ENCODE data around the gene SCFD2. TPM values are rescaled to one million over a fixed set of nuclear protein-coding genes. Genes with fewer than 3 reads are reported as not detected.

SCFD2 gene
- polyA plus RNA-seq, 1 donor from 2014 or later, result 5.0 TPM

GRCh38 chr4:53161051-53161786 lies 204.6 kb downstream of the SCFD2 start:
- no peak overlapping the region for H3K9ac ChIP-seq (ENCODE audit: low read length)
- no peak overlapping the region for H3K4me2 ChIP-seq (ENCODE audit: low read length)
- TF ChIP-seq CTCF (IDR thresholded peaks at IDR 0.05; ENCODE audit: poor library complexity, severe bottlenecking), result no peak
- no peak for TF ChIP-seq REST (IDR thresholded peaks at IDR 0.05; ENCODE audit: borderline replicate concordance)
- TF ChIP-seq SMC3 (conservative IDR thresholded peaks at IDR 0.05; ENCODE audit: poor library complexity), result no peak
- no peak for TF ChIP-seq MXI1 (conservative IDR thresholded peaks at IDR 0.05; ENCODE audit: poor library complexity, severe bottlenecking)
- no peak for TF ChIP-seq EZH2 (IDR thresholded peaks at IDR 0.05; ENCODE audit: borderline replicate concordance, insufficient read depth, low read length, poor library complexity, severe bottlenecking)
- TF ChIP-seq EP300 (conservative IDR thresholded peaks at IDR 0.05; ENCODE audit: poor library complexity, severe bottlenecking), result no peak
- no peak for TF ChIP-seq TAF1 (IDR thresholded peaks at IDR 0.05; ENCODE audit: low read depth)
- TF ChIP-seq RAD21 (conservative IDR thresholded peaks at IDR 0.05), result no peak
- no peak for TF ChIP-seq POLR2AphosphoS5 (IDR thresholded peaks at IDR 0.05)
- no peak overlapping the region for H3K4me3 ChIP-seq (ENCODE audit: low read length)
- H3K36me3 ChIP-seq (ENCODE audit: insufficient read depth, low read length), result no peaks in the 10 kb centered on the region
- H2AFZ ChIP-seq (ENCODE audit: low read depth, low read length), result no peak overlapping the region
- no peaks in the 10 kb centered on the region for H3K9me2 ChIP-seq (ENCODE audit: insufficient read depth, low read length)
- H3K27ac ChIP-seq (ENCODE audit: low read length), result no peak overlapping the region
- H3K27me3 ChIP-seq (ENCODE audit: insufficient read depth, low read depth, low read length), result no peaks in the 10 kb centered on the region
- H4K20me1 ChIP-seq (ENCODE audit: insufficient read depth), result no peaks in the 10 kb centered on the region
- H3K79me2 ChIP-seq (replicated peaks; ENCODE audit: insufficient read depth, low read length), result no peaks in the 10 kb centered on the region
- no peaks in the 10 kb centered on the region for H3F3A ChIP-seq (ENCODE audit: insufficient read depth, low read length, poor library complexity, severe bottlenecking)
- no peaks in the 10 kb centered on the region for H3K9me3 ChIP-seq (ENCODE audit: low read length)

- Histone ChIP-seq H3K9me3 (ENCODE audit: low read length) (peaks cover 4% of the 10 kb centered on the region), H2AFZ (ENCODE audit: low read depth, low read length) (no peak overlapping the region), H3K9me2 (ENCODE audit: insufficient read depth, low read length) (no peaks in the 10 kb centered on the region), H4K20me1 (ENCODE audit: insufficient read depth) (no peaks in the 10 kb centered on the region), H3K4me2 (ENCODE audit: low read length) (no peak overlapping the region), H3F3A (ENCODE audit: insufficient read depth, low read length, poor library complexity, severe bottlenecking) (no peaks in the 10 kb centered on the region), H3K27ac (ENCODE audit: low read length) (no peak overlapping the region), H3K36me3 (ENCODE audit: insufficient read depth, low read length) (no peaks in the 10 kb centered on the region), H3K79me2 (replicated peaks; ENCODE audit: insufficient read depth, low read length) (no peaks in the 10 kb centered on the region), H3K4me3 (ENCODE audit: low read length) (no peak overlapping the region), H3K27me3 (ENCODE audit: insufficient read depth, low read depth, low read length) (no peaks in the 10 kb centered on the region), H3K9ac (ENCODE audit: low read length) (no peak overlapping the region)
- TF ChIP-seq EZH2 (IDR thresholded peaks at IDR 0.05; ENCODE audit: borderline replicate concordance, insufficient read depth, low read length, poor library complexity, severe bottlenecking) (no peak), CTCF (IDR thresholded peaks at IDR 0.05; ENCODE audit: poor library complexity, severe bottlenecking) (no peak), RAD21 (conservative IDR thresholded peaks at IDR 0.05) (no peak), POLR2AphosphoS5 (IDR thresholded peaks at IDR 0.05) (no peak), MXI1 (conservative IDR thresholded peaks at IDR 0.05; ENCODE audit: poor library complexity, severe bottlenecking) (no peak), TAF1 (IDR thresholded peaks at IDR 0.05; ENCODE audit: low read depth) (no peak), SMC3 (conservative IDR thresholded peaks at IDR 0.05; ENCODE audit: poor library complexity) (no peak), EP300 (conservative IDR thresholded peaks at IDR 0.05; ENCODE audit: poor library complexity, severe bottlenecking) (no peak), REST (IDR thresholded peaks at IDR 0.05; ENCODE audit: borderline replicate concordance) (no peak)
Measured at GRCh38 chr4:53156896-53157295, 209.0 kb downstream of the SCFD2 start.
